Thymus (tissue), 11 donors: Measurements from ENCODE around the gene EFNA3. TPM values are rescaled to one million over a fixed set of nuclear protein-coding genes. Genes with fewer than 3 reads are reported as not detected.
A peak's percentile ranks its signal among the peaks of the same experiment; 100 is the strongest.

Experiments used
- DNase-seq, 9 donors: peaks; one replicate each; pipeline ENCODE4 v3.0.0-alpha.2; 2013; ENCODE audit warnings: low spot score in 9 of 9, low read depth in 6 of 9, missing footprints in 1 of 9
- H3K27ac ChIP-seq, 2 donors: one replicate each; pipeline ENCODE4 v1.5.1; 2013; ENCODE audit warnings: control low read depth in 1 of 2, low read depth in 1 of 2, low read length in 1 of 2, mild to moderate bottlenecking in 1 of 2, moderate library complexity in 1 of 2
- H3K27me3 ChIP-seq, 2 donors: one replicate each; pipeline ENCODE4 v1.5.1; 2013; ENCODE audit warnings: low read length in 1 of 2; ENCODE audit not compliant: control insufficient read depth in 2 of 2, insufficient read depth in 1 of 2
- H3K36me3 ChIP-seq, 2 donors: one replicate each; pipeline ENCODE4 v1.5.1; 2013; ENCODE audit warnings: low read length in 1 of 2, mild to moderate bottlenecking in 1 of 2, moderate library complexity in 1 of 2; ENCODE audit not compliant: control insufficient read depth in 2 of 2, insufficient read depth in 2 of 2
- H3K4me1 ChIP-seq, 2 donors: one replicate each; pipeline ENCODE4 v1.5.1; 2013; ENCODE audit warnings: low read length in 2 of 2; ENCODE audit not compliant: control insufficient read depth in 2 of 2, insufficient read depth in 2 of 2
- H3K4me3 ChIP-seq, 2 donors: one replicate each; pipeline ENCODE4 v1.5.1; 2013; ENCODE audit warnings: low read length in 2 of 2, control low read depth in 1 of 2, mild to moderate bottlenecking in 1 of 2
- H3K9me3 ChIP-seq, 2 donors: one replicate each; pipeline ENCODE4 v1.5.1; 2013; ENCODE audit warnings: low read length in 1 of 2, mild to moderate bottlenecking in 1 of 2; ENCODE audit not compliant: control insufficient read depth in 2 of 2, insufficient read depth in 1 of 2
- WGBS: extraction: QIAGEN DNeasy Blood & Tissue Kit; methylation state at CpG from one replicate; pipeline ENCODE4 v1.1.7; 2013; 5-methylcytosine and 5-hydroxymethylcytosine counted together
- polyA plus RNA-seq: library from polyadenylated mRNA; stranded (reverse); fragments of 200-250 nt; gene quantifications from one replicate; pipeline ENCODE4 v1.2.3, GENCODE V29; 2013
- total RNA-seq: library from RNA; stranded (reverse); fragments of 120-200 nt; gene quantifications from one replicate; pipeline ENCODE4 v1.2.4, GENCODE V29; 2013
- donor health status: healthy.

EFNA3 gene
- total and polyA plus RNA-seq, 2 donors, result 2.1 to 3.4 TPM

- no peak overlapping the region for H3K4me3 ChIP-seq
- peaks cover 4 to 73% of the 10 kb centered on the region in 2 donors for H3K27me3 ChIP-seq
- H3K27ac ChIP-seq, result peak overlapping the region in 1 of 2 donors; percentile 7
- DNase-seq, result no peak
- H3K9me3 ChIP-seq, result no peaks in the 10 kb centered on the region
- WGBS, result 94% methylated on average over 11 of the region's 11 CpGs
- peaks cover 19 to 50% of the 10 kb centered on the region in 2 donors for H3K4me1 ChIP-seq
- H3K36me3 ChIP-seq, result no peaks in the 10 kb centered on the region
Observed at GRCh38 chr1:155125511-155125945, 46.9 kb downstream of the EFNA3 start.

GRCh38 chr1:155125946-155126555 is 47.4 kb downstream of the EFNA3 start:
- Histone ChIP-seq H3K27me3 (peaks cover 4 to 69% of the 10 kb centered on the region in 2 donors), H3K9me3 (no peaks in the 10 kb centered on the region), H3K27ac (peak overlapping the region; percentile 7 to 70), H3K4me1 (peaks cover 19 to 52% of the 10 kb centered on the region in 2 donors), H3K4me3 (peak overlapping the region in 1 of 2 donors; percentile 71), H3K36me3 (peaks cover 0 to under 1% of the 10 kb centered on the region in 2 donors)
- WGBS, result 66% methylated on average over 53 of the region's 53 CpGs
- no peak for DNase-seq

- DNase-seq, result peak in 3 of 9 donors; percentile 46 to 72 (median 51)
- peaks cover 19 to 52% of the 10 kb centered on the region in 2 donors for H3K4me1 ChIP-seq
- peak overlapping the region; percentile 40 to 70 for H3K27ac ChIP-seq
- peaks cover 4 to 64% of the 10 kb centered on the region in 2 donors for H3K27me3 ChIP-seq
- H3K36me3 ChIP-seq, result peaks cover 5 to 7% of the 10 kb centered on the region in 2 donors
- whole genome bisulfite sequencing, result 3% methylated on average over 32 of the region's 32 CpGs
- peak overlapping the region; percentile 53 to 71 for H3K4me3 ChIP-seq
- no peaks in the 10 kb centered on the region for H3K9me3 ChIP-seq
Observed at GRCh38 chr1:155126556-155127104, 48.0 kb downstream of the EFNA3 start.

- Histone ChIP-seq H3K36me3 (peaks cover 8 to 10% of the 10 kb centered on the region in 2 donors), H3K27me3 (peaks cover 4 to 60% of the 10 kb centered on the region in 2 donors), H3K4me1 (peaks cover 19 to 52% of the 10 kb centered on the region in 2 donors), H3K27ac (peak within 1 kb of the TSS; percentile 62 to 73), H3K4me3 (peak within 1 kb of the TSS; percentile 65 to 71), H3K9me3 (no peaks in the 10 kb centered on the region)
- DNase-seq, result peak in 3 of 9 donors; percentile 44 to 73 (median 47)
- WGBS, result under 1% methylated on average over 76 of the region's 76 CpGs
Observed at GRCh38 chr1:155127105-155127966, 48.7 kb downstream of the EFNA3 start, which contains the start of gene EFNA1. TSS of gene EFNA1 (plus strand) at chr1:155127876. CDS start at chr1:155127978, 102 bp downstream.

- WGBS, result 4% methylated on average over 17 of the region's 17 CpGs
- peak overlapping the region; percentile 52 to 73 for H3K27ac ChIP-seq
- peaks cover 19 to 52% of the 10 kb centered on the region in 2 donors for H3K4me1 ChIP-seq
Observed at GRCh38 chr1:155127967-155128754, 49.5 kb downstream of the EFNA3 start.

GRCh38 chr1:155128755-155129473 is 50.3 kb downstream of the EFNA3 start:
- Histone ChIP-seq H3K36me3 (peaks cover 16 to 19% of the 10 kb centered on the region in 2 donors), H3K4me1 (peaks cover 19 to 54% of the 10 kb centered on the region in 2 donors), H3K27me3 (peaks cover 4 to 55% of the 10 kb centered on the region in 2 donors), H3K27ac (peak overlapping the region; percentile 32 to 52), H3K9me3 (no peaks in the 10 kb centered on the region), H3K4me3 (peak overlapping the region; percentile 65 to 71)
- peak in 2 of 9 donors; percentile 23 to 50 for DNase-seq
- 4% methylated on average over 14 of the region's 14 CpGs for WGBS

More at GRCh38 chr1:155127967-155128754, 49.5 kb downstream of the EFNA3 start:
- Histone ChIP-seq H3K9me3 (no peaks in the 10 kb centered on the region), H3K4me3 (peak overlapping the region; percentile 65 to 71), H3K36me3 (peaks cover 9 to 12% of the 10 kb centered on the region in 2 donors), H3K27me3 (peaks cover 4 to 60% of the 10 kb centered on the region in 2 donors)
- DNase-seq, result no peak

- Histone ChIP-seq H3K4me3 (peak overlapping the region; percentile 65 to 71), H3K9me3 (no peaks in the 10 kb centered on the region), H3K36me3 (peaks cover 21 to 29% of the 10 kb centered on the region in 2 donors), H3K27me3 (peaks cover 4 to 40% of the 10 kb centered on the region in 2 donors), H3K27ac (peak overlapping the region; percentile 52 to 74), H3K4me1 (peaks cover 24 to 64% of the 10 kb centered on the region in 2 donors)
- no peak for DNase-seq
- 30% methylated on average over 6 of the region's 6 CpGs for WGBS
Observed at GRCh38 chr1:155130272-155131006, 51.8 kb downstream of the EFNA3 start.
